Uterus (tissue), 4 donors: Measurements from ENCODE around the gene PPM1J. TPM values are rescaled to one million over a fixed set of nuclear protein-coding genes. Genes with fewer than 3 reads are reported as not detected.

Experiments
- DNase-seq, 2 donors: peaks; one replicate each; pipeline ENCODE4 v3.0.0-alpha.2; 2019 to 2020
- H3K27ac ChIP-seq, 2 donors: fragments of 200-600 bp; sonication (generic); 1 replicate in 1 of 2; 2 replicates in 1 of 2; pipeline ENCODE4 v1.5.1; 2016 to 2018
- H3K27me3 ChIP-seq, 2 donors: fragments of 200-600 bp; sonication (generic); one replicate each; pipeline ENCODE4 v1.5.1; 2018 to 2019; ENCODE audit warnings: control low read depth in 1 of 2
- H3K36me3 ChIP-seq, 2 donors: fragments of 200-600 bp; sonication (generic); one replicate each; pipeline ENCODE4 v1.5.1; 2019; ENCODE audit warnings: control low read depth in 1 of 2
- H3K4me1 ChIP-seq, 2 donors: fragments of 200-600 bp; sonication (generic); one replicate each; pipeline ENCODE4 v1.5.1; 2018 to 2019; ENCODE audit warnings: control low read depth in 1 of 2
- H3K4me3 ChIP-seq, 2 donors: fragments of 200-600 bp; sonication (generic); 1 replicate in 1 of 2; 2 replicates in 1 of 2; pipeline ENCODE4 v1.5.1; 2018 to 2019; ENCODE audit warnings: mild to moderate bottlenecking in 1 of 2
- H3K9me3 ChIP-seq, 2 donors: fragments of 200-600 bp; sonication (generic); one replicate each; pipeline ENCODE4 v1.5.1; 2019; ENCODE audit warnings: control low read depth in 1 of 2
- POLR2A ChIP-seq, 2 donors: fragments of 450-650 bp; IDR thresholded peaks; one replicate each; pipeline ENCODE4 v1.6.1; 2016; ENCODE audit warnings: antibody characterized with exemption in 2 of 2, mild to moderate bottlenecking in 1 of 2, moderate library complexity in 1 of 2
- intact Hi-C: fragments of 100-400 bp; cut with DNase I; formaldehyde crosslinking; loops from one replicate; pipeline ENCODE4 v1.15.1; 2023; ENCODE audit warnings: low total_unique reads
- total RNA-seq, 4 donors: library from RNA; depleted of rRNA in 3 of 4; stranded (reverse); fragments of >200 nt in 3 of 4; gene quantifications; one replicate each; pipeline versions ENCODE4 v1.1.0 to v1.2.4, GENCODE V29; 2014 to 2023
- TF ChIP-seq, protein P1 (sequence below), 4 experiments: fragments of 200-600 bp in 2 of 4; fragments of 450-650 bp in 2 of 4; sonication (generic) in 2 of 4; IDR thresholded peaks; one replicate each; pipeline ENCODE4 v1.5.1; 2016 to 2019; ENCODE audit warnings: antibody characterized with exemption in 4 of 4, mild to moderate bottlenecking in 2 of 4, moderate library complexity in 1 of 4
- donor health status: DM: yes; HTN: yes; CAD: no.

PPM1J gene, protein sequence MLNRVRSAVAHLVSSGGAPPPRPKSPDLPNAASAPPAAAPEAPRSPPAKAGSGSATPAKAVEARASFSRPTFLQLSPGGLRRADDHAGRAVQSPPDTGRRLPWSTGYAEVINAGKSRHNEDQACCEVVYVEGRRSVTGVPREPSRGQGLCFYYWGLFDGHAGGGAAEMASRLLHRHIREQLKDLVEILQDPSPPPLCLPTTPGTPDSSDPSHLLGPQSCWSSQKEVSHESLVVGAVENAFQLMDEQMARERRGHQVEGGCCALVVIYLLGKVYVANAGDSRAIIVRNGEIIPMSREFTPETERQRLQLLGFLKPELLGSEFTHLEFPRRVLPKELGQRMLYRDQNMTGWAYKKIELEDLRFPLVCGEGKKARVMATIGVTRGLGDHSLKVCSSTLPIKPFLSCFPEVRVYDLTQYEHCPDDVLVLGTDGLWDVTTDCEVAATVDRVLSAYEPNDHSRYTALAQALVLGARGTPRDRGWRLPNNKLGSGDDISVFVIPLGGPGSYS
- total RNA-seq: 1 to 10 TPM in 2 of 4 donors, under 1 TPM in 1, not detected in 1; 0.90 to 4.2 (median 2.6) TPM

DNA sequence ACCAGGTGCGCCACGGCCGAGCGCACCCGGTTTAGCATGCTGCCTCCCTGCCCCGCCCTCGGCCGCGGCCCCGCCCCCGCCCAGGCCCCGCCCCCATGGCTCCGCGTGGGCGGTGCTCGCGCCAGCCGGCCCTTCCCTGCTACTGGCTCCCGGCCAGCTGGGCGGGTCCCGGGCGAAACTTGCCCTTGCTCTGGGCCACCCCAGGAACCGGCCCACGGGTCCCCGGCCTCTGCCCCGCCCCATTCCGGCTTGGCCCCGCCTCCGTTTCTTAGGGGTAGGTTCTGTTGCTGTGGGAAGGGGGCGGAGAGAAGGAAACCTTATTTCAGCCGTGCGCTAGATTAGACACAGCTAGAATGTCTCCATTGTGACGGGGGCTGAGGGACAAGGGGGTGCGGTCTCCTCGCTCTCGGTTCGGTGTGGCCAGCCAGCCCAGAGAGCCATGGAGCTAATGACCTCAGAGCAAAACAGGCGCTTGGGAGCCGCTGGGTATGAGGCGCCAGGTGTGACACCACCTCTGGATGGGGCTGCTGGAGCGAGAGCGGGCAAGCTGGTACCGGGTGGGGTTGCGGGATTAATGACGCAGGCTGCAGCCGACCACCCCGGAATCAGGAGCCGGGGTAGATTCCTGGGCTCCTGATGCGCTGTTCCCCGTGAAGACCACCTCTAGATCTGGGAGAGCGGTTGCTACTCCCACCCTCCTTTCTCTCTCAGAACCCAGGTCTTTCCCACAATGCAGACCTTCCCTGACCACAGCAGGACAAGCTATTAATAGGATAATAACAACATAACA, at the start of gene PPM1J:
TSS of gene PPM1J (minus strand) at position 69 of the 790 bp plus-strand sequence. CDS start at position 38, 31 bp downstream.
- Histone ChIP-seq H3K9me3 (no peaks in the 10 kb centered on the region), H3K4me3 (peak within 1 kb of the TSS; percentile 39 to 70), H3K36me3 (no peaks in the 10 kb centered on the region), H3K27ac (peak within 1 kb of the TSS; percentile 77 to 79), H3K27me3 (no peaks in the 10 kb centered on the region), H3K4me1 (peaks cover 0 to 13% of the 10 kb centered on the region in 2 donors)
- TF ChIP-seq, protein P1, sequence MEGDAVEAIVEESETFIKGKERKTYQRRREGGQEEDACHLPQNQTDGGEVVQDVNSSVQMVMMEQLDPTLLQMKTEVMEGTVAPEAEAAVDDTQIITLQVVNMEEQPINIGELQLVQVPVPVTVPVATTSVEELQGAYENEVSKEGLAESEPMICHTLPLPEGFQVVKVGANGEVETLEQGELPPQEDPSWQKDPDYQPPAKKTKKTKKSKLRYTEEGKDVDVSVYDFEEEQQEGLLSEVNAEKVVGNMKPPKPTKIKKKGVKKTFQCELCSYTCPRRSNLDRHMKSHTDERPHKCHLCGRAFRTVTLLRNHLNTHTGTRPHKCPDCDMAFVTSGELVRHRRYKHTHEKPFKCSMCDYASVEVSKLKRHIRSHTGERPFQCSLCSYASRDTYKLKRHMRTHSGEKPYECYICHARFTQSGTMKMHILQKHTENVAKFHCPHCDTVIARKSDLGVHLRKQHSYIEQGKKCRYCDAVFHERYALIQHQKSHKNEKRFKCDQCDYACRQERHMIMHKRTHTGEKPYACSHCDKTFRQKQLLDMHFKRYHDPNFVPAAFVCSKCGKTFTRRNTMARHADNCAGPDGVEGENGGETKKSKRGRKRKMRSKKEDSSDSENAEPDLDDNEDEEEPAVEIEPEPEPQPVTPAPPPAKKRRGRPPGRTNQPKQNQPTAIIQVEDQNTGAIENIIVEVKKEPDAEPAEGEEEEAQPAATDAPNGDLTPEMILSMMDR (IDR thresholded peaks at IDR 0.05): no peak
- TF ChIP-seq POLR2A (IDR thresholded peaks at IDR 0.05): peak; percentile 26 to 71
- intact Hi-C loops: loop anchor here (5.0 to 10.0 kb wide), 2 partner anchors 242 to 251 kb away; partner anchors contain the start of gene SLC16A1
- peak; percentile 98 for DNase-seq

- Histone ChIP-seq H3K9me3 (no peaks in the 10 kb centered on the region), H3K27ac (no peak overlapping the region), H3K36me3 (no peaks in the 10 kb centered on the region), H3K4me3 (no peak overlapping the region), H3K27me3 (no peaks in the 10 kb centered on the region), H3K4me1 (no peaks in the 10 kb centered on the region)
- intact Hi-C loops: no loop called here
- DNase-seq: no peak
- no peak for TF ChIP-seq POLR2A (IDR thresholded peaks at IDR 0.05)
- TF ChIP-seq, protein P1 (IDR thresholded peaks at IDR 0.05): no peak
Observed at GRCh38 chr1:112762541-112763500, 47.7 kb upstream of the PPM1J start.

GRCh38 chr1:112761714-112762480, 46.8 kb upstream of the PPM1J start:
- Histone ChIP-seq H3K4me3 (no peak overlapping the region), H3K9me3 (no peaks in the 10 kb centered on the region), H3K27me3 (no peaks in the 10 kb centered on the region), H3K36me3 (no peaks in the 10 kb centered on the region), H3K4me1 (no peaks in the 10 kb centered on the region), H3K27ac (no peak overlapping the region)
- TF ChIP-seq, protein P1 (IDR thresholded peaks at IDR 0.05): no peak
- no peak for TF ChIP-seq POLR2A (IDR thresholded peaks at IDR 0.05)
- intact Hi-C loops: no loop called here
- no peak for DNase-seq

DNA sequence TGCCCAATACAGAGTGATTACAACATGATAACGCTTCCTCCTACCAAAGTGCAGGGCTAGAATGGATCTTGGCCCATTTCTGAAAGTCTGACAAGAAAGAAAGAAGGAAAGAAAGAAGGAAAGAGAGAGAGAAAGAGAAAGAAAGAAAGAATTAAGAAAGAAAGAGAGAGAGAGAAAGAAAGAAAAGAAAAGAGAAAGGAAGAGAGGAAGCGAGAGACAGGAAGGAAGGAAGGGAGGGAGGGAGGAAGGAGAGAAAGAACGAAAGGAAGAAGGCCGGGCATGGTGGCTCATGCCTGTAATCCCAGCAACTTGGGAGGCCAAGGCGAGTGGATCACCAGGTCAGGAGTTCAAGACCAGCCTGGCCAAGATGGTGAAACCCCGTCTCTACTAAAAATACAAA, 44.1 kb upstream of the PPM1J start:
- no peaks in the 10 kb centered on the region for H3K4me1 ChIP-seq
- TF ChIP-seq, protein P1 (IDR thresholded peaks at IDR 0.05): no peak
- no peak for TF ChIP-seq POLR2A (IDR thresholded peaks at IDR 0.05)
- DNase-seq: no peak
- no peak overlapping the region for H3K27ac ChIP-seq
- H3K4me3 ChIP-seq: no peak overlapping the region
- H3K9me3 ChIP-seq: no peaks in the 10 kb centered on the region
- no peaks in the 10 kb centered on the region for H3K27me3 ChIP-seq
- no peaks in the 10 kb centered on the region for H3K36me3 ChIP-seq
- intact Hi-C loops: no loop called here
